Ramos (cell line): ENCODE results near the gene MAP4K2.

Experiments
- in situ Hi-C: fragments of 300-500 bp; cut with MboI; formaldehyde crosslinking; loops from one replicate; pipeline ENCODE4 v1.14.3; 2022; ENCODE audit warnings: low sequenced_read_pairs; ENCODE audit not compliant: unreplicated experiment

Gene MAP4K2

DNA sequence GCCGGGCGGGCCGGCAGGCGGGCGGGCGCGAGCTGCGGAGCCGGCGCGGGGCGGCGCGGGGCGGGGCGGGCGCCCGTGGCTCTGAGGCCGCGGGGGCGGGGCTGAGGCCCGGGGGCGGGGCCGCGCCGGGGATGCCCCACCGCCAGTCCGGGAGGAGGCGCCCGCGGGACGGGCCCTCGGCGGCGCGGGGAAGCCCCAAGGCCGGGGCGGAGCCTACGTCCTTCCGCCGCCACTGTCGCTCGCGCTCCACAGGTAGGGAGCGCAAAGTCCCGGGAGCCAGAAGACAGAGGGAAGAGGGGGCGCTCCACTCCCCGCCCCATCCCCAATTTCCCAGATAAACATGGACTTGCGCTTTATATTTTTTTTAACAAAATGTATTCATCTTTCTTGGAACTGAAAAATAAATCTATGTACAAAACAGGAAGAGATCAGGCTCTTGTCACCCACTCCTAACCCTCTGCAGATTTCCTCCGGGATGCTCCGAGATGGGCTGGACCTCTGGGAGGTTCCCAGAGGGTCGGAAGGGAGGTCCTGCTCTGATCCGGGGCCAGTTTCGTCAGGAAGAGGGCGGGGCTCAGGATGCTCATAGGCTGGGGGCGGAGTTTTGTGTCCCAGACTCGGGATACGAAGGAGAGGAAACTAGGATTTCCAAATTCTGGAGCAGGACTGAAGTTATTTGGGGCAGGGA, at the start of gene MAP4K2:
Gene MAP4K2, minus strand, starts transcription at position 57 of the 688 bp plus-strand sequence. CDS start 65 bp downstream, outside the sequence.
- in situ Hi-C loops = no loop called here

- in situ Hi-C loops = no loop called here
Measured at GRCh38 chr11:64851831-64852351, 48.9 kb upstream of the MAP4K2 start.

DNA sequence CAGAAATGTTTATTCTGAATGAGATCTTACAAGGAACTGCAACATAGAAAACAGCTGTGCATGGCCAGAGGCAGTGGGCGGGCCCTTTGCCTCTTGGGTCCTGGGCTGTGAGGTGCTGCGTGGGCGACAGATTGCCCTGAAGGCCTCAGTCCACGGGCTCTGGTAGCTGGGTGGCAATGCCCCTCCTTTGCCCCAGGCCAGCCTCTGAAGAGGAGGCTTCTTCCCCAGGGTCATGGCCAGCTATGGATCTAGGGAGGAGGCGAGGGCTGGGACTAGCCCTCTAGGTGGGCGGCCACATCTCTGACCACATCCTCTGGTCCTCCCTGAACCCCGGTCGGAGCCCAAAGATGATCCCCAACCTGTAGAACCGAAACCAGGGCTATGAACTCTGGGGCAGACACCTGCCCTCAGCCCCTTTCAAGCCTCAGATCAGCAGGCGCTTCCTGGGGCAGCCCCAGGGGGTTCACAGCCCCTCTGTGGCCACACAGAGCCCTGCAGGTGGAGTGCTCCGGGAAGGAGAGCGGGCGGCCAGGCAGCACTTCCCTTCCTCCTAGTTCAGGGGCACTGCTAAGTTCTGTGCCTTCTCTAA, 48.1 kb upstream of the MAP4K2 start:
- in situ Hi-C loops = no loop called here

DNA sequence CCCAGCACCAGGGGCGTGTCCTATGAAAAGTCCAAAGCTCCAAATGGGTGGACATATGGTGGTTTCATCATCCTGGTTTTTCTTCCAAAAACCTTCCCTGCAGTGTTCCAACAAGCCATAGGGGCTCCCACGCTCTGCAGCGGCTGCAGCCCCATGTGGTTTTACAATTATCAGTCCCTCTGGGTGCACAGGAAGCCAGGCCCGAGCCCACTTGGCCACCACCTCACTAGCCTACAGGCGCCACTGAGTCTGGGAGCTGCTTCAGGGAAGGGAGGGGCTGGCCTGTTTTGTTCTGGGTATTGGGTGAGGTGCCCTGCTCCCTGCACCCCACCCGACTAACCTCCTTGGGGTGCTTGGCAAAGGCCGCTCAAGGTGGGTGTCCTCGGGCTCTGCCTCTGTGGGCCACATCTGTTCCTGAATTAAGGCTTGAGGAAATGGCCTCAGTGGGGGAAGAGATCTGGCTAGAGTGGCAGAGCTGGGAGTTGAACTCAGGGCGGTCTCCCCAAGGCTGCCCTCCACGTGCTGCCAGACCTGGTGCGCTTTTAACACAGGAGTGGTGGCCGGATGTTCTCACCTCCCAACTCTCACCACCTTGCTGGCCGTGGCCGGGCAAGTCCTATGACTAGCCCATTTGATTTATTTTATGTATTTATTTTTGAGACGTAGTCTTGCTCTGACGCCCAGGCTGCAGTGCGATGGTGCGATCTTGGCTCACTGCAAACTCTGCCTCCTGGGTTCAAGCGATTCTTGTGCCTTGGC, 46.8 kb upstream of the MAP4K2 start:
- in situ Hi-C loops = loop anchor here (5.0 kb wide), 2 partner anchors 43 to 263 kb away; partner anchors contain the start of gene TM7SF2

- in situ Hi-C loops = loop anchor here (5.0 kb wide), 2 partner anchors 43 to 263 kb away; partner anchors contain the start of gene TM7SF2
Measured at GRCh38 chr11:64848826-64849597, 46.0 kb upstream of the MAP4K2 start.

DNA sequence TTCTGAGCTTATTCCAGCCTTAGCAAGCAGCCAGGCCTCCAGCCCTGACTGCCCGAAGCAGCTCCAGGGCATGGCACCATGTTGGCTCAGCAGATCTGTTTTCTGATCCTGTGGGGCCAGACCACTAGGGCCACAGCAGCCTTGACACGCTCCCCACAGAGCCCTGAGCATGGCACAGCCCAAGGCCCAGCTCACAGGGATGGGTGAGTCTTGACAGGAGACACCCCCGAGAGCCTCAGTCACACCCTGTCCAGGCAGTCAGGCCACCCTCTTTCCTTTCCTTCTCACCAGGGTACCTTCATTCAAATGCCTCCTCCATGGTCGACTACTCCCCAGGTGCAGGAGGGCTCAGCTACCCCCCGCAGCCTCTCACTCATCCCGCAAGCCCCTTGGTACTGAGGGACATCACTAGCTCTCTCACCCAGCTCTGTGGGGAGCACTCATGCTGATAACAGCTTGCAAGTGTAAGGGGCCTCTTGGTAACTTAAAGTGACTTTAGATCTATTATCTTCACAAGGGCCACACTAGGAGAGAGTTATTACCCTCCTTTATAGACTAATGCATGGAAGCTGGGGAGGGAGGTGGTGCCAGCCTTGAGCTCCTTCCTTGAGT, 45.3 kb upstream of the MAP4K2 start:
- in situ Hi-C loops = loop anchor here (5.0 kb wide), 2 partner anchors 44 to 264 kb away; partner anchors contain the start of gene TM7SF2

- in situ Hi-C loops = loop anchor here (5.0 kb wide), 2 partner anchors 45 to 265 kb away; partner anchors contain the start of gene TM7SF2
Measured at GRCh38 chr11:64846998-64847666, 44.1 kb upstream of the MAP4K2 start.

DNA sequence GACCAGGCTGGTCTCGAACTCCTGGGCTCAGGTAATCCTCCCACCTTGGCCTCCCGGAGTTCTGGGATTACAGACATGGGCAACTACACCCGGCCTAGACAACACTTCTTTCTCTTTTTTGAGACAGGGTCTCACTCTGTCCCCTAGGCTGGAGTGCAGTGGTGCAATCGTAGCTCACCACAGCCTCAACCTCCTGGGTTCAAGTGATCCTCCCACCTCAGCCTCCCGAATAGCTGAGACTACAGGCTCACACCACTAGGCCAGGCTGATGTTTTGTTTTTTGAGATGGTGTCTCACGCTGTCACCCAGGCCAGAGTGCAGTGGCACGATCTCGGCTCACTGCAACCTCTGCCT, 42.7 kb upstream of the MAP4K2 start:
- in situ Hi-C loops = loop anchor here (5.0 kb wide), 2 partner anchors 47 to 267 kb away; partner anchors contain the start of gene TM7SF2

GRCh38 chr11:64845129-64845775, 42.2 kb upstream of the MAP4K2 start:
- in situ Hi-C loops = loop anchor here (5.0 kb wide), 2 partner anchors 47 to 267 kb away; partner anchors contain the start of gene TM7SF2

- in situ Hi-C loops = loop anchor here (5.0 kb wide), 2 partner anchors 48 to 268 kb away; partner anchors contain the start of gene TM7SF2
Measured at GRCh38 chr11:64844330-64845128, 41.5 kb upstream of the MAP4K2 start, which contains the start of gene CDC42BPG. Gene CDC42BPG, minus strand, starts transcription at chr11:64844653. Its CDS starts 84 bp downstream, at chr11:64844569.

DNA sequence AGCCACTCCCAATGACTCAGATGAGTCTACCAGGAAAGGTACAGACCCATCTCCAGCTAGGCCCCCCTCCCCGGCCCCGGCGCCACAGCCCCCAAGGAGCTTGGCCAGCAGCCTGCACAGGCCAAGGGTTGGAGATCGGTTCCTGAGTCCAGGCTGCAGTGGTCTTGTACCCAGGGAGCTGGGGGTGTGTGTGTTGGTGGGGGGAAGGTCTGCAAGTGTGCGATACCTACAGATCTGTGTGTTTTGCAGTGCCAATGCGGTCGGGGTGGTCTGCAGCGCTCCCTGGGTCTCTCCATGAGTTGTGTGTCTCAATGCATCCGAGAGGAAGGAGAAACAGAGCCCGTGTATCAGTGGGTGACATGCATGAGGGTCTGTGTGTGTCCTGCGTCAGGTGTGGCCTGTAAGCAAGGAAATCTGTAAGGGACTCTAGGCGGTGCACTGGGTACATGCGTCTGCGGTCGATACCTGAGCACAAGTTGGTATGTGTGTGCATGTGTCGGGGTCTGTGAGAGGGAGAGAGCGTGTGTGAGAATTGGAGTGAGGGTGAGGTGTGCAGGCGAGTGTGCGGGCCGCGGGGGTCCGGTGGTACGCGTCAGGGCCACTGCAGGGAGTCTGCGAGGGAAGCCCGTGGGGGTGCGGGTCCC, 40.8 kb upstream of the MAP4K2 start:
- in situ Hi-C loops = no loop called here

DNA sequence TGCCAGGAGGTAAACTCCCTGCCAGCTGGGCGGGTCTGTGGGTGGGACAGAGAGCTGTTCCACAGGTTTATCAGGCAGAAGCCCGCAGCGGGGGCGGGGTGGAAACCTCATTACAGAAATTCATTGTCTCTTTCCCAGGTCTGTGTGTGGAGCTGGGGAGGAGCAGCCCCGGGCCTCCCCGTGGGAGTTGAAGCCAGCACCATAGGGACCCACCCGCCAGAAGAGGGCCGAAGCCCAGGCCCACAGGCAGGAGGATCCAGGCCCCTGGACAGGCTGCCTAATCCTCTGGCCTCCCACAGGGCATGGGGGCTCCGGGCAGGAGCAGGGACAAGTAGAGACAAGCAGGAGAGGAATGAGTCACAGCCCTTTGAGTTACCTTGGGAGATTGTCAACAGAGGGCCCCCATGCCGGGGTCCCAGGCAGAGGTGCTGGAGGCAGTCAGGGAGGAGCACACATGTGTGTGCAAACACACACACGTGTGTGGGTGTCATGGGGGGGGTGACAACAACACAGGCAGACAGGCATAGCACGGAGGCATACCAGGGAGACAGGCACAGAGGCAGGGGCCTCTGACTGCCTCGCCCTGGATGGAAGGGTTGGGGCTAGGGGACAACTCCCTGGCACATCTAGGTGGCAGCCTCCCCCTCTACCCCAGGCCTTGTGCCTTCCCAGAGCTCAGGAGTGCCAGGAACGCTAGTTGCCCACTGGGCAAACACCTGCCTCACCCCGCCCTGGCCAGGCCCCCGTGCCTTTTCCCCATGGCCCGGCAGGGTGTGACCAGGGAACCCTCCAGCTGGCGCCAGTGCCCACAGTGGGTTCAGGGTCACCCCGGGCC, 40.1 kb upstream of the MAP4K2 start:
- in situ Hi-C loops = no loop called here

GRCh38 chr11:64842366-64842759, 39.3 kb upstream of the MAP4K2 start:
- in situ Hi-C loops = no loop called here

DNA sequence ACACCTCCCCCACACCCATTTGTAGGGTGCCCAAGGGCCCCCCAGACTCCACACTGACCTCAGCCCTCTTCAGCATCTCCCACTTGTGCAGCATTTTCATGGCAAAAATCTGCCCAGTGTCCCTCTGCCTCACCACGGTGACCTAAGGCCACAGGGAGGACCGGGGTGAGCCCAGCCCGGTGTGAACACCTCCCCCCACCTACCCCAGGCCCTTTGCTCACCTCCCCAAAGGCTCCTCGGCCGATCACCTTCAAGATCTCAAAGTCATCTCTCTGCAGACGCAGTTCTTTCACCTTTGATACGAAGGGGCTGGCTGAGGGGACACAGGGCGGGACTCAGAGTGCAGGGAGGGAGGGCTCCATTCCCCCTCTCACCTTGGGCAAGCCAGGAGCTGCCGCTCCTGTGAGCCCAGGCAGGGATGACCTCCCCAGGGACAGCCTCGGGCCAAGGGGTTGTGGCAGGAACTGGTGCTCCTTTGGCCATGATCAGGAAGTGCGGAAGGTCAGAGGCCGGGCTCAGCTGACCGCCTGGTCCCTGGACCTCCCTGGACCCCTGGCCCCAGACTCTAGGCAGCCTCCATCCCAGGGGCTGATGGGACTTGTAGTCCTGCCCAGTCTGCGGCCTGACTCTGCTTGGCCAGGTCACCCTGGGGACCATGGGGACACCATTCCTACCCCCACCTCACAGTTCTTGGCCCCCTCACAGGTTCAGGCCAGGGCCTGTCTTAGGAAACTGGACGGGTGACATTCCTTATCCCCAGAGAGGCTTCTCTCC, 38.8 kb upstream of the MAP4K2 start:
- in situ Hi-C loops = no loop called here
